OCI-LY1 (cell line): ENCODE results near the gene NUMB.

Experiments used
- EZH2 ChIP-seq: fragments of 200-600 bp; sonication (generic), shearing (Covaris generic); IDR thresholded peaks from 2 replicates; pipeline ENCODE4 v1.8.0; 2017; ENCODE audit warnings: borderline replicate concordance, mixed run types, mild to moderate bottlenecking, antibody characterized with exemption, low read length, moderate library complexity, mixed read lengths
- TF ChIP-seq, protein P1 (sequence below): fragments of 200-600 bp; sonication (generic), shearing (Covaris generic); IDR thresholded peaks from 2 replicates; pipeline ENCODE4 v1.5.1; 2017; ENCODE audit warnings: mild to moderate bottlenecking, antibody characterized with exemption, low read length, moderate library complexity, mixed read lengths

DNA sequence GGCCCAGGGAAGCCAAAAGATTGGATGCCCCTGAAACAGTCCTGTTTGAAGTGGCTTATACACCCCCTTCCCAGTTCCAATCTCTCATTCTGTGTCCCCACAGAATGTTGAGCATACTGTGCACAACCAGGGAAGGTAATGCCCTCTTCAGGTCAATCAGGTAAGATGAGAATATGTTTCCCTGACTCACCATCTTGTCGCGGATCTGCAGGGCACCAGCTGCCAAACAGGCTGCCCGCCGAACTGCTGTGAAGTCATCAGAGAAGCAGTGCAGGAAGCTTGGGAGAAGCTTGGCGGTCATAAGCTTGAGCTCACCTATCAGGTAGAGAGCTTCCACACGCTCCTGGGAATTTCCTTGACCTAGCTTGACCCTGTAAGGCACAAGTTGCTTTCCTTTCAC, 42.0 kb upstream of the NUMB start:
- TF ChIP-seq, protein P1, sequence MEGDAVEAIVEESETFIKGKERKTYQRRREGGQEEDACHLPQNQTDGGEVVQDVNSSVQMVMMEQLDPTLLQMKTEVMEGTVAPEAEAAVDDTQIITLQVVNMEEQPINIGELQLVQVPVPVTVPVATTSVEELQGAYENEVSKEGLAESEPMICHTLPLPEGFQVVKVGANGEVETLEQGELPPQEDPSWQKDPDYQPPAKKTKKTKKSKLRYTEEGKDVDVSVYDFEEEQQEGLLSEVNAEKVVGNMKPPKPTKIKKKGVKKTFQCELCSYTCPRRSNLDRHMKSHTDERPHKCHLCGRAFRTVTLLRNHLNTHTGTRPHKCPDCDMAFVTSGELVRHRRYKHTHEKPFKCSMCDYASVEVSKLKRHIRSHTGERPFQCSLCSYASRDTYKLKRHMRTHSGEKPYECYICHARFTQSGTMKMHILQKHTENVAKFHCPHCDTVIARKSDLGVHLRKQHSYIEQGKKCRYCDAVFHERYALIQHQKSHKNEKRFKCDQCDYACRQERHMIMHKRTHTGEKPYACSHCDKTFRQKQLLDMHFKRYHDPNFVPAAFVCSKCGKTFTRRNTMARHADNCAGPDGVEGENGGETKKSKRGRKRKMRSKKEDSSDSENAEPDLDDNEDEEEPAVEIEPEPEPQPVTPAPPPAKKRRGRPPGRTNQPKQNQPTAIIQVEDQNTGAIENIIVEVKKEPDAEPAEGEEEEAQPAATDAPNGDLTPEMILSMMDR = no peak
- TF ChIP-seq EZH2 = no peak
